ENCODE data around the gene KLHL14.

KLHL14 gene

DNA sequence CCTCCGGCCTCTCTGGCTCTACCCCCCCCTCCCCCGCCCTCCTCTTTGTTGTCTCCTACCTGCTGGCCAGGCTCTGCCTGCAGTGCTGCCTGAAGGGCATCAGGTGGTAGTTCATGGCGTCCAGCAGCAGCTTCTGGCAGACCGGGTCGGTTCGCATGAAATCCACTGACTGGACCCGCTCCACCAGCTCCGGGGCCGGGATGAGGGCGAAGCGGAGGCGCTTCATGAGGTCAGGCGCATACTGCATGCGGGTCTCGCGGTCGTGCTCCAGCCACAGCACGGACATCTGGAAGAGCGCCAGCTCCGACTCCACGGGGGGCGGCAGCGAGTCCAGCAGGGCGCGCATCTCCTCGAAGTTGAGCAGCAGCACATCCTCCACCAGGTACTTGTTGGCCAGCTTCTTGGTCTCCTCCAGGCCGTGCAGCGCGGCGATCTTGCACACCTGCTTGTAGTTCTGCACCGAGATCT lies 3.2 kb downstream of the KLHL14 start:
- no peak for DNase-seq

DNA sequence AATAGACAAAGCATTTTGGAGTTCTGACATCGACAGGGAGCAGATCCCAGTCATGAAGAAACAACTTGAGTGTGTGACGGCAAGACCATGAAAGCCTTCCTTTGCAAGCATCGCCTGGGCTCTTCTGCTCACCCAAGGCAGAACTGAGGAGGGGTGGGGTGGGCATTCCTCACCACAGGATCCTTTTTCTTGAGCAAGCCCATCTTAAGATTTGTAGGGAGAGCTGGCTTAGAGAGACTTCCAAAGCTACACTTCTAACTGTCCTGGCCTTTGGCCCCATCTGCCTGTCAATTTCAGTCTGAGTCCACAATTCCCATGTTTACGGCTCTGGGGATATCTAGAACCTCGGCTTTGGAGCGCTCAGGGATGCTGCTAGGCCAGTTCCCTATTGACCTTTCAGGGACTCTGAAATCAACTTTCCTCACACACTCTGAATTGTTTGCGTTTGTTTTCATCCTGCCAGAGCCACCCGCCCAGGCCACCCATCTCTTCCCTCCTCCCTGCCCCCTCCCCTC lies 3.7 kb downstream of the KLHL14 start:
- DNase-seq, result no peak

DNA sequence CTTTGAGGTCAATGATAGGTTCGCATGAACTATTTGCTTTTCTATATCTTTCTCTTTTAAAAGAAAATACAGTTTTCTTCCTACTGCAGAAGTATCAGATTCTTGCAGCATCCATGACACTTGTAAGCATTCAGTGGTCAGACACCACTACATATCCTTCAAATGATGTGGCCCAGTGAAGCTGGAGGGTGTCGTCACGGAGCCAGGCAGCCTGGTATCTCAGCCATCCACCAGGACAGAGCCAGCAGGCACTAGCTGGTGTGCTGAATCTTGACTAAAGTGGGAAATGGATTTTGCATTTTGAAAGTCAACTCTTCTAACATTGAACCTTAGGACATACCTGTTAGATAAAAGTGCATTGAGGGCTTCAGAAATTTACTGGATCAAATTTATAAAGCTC lies 5.4 kb downstream of the KLHL14 start:
- DNase-seq, result no peak

DNA sequence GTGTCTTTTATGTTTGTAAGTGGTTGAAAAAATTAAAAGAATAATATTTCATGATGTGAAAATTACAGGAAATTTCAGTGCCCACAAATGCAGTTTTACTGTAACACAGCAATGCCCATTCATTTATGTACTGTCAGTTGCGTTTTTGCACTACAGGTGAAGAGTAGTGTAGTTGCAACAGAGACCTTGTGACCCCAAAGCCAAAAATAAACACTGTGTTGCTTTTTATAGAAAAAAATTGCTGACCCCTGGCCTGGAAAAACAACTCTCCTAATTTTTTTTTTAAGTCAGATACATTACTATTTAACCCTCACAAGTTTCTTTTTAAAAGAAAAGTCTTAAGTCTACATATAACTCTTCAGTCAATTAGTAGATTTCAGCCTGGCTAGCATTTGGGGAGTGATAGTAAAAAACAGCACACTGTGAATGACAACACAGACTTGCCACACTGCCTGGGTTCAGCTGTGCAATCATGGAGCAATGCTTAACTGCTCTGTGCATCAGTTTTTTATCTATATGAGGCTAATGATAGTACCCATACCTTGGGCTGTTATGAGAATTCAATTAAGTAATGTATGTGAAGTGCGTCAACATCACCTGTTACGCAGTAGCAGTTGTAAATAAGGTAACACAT lies 8.1 kb downstream of the KLHL14 start:
- DNase-seq, result no peak

DNA sequence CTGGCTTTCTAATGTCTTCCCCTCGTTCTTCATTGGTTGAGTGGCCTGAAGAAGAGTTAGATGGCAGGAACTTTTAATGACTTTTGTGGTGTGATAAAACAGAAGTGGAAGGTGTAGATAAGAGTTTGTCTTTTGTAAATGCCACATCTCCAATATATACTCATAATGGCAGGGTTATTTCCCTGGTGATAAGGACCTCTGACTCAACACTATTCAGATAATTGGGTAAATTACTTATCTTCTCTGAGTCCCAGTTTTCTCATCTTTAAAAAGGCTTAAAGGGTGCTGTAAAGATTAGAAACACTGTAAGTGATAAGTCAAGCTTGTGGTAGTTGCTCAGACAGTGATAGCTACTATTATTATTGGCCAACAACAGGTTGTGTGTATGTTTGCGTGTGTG lies 9.5 kb downstream of the KLHL14 start:
- DNase-seq, result no peak

DNA sequence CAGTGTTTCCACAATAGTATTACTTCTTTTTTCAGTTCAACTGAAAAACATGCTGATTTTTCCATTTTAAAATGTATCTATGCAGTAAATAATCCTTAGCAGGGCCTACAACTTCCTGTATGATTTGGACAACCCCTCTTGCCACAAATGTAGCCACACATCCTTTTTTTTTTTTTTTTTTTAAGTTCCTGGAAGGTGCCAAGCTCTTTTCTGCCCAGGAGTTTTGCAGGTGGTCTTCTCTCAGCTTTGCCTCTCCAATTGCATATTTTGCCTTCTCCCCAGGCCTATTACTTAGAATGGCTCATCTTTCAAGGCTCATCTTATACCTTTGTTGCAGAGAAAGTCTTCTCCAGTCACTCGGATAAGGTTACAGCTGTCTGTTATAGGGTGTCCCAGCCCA lies 11.6 kb downstream of the KLHL14 start:
- no peak for DNase-seq

DNA sequence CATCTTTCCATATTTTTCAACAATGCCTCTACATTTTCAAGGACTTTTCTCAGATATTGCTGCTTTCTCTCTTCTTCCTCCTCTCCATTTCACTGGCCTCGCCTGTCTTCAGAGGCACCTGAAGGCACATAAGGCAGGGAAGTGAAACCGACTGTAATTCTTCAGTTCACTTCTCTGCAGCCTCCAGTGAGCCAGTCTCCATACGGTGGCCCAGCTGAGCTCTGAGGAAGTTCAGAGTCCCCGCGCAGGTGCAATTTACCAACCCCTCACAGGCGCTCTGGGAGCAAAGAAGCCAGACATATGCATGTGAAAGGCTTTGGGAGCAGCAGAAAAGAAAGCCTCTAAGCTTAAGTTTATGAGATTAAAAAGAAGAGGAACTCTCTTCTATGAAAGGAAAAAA lies 12.4 kb downstream of the KLHL14 start:
- DNase-seq, result no peak

DNA sequence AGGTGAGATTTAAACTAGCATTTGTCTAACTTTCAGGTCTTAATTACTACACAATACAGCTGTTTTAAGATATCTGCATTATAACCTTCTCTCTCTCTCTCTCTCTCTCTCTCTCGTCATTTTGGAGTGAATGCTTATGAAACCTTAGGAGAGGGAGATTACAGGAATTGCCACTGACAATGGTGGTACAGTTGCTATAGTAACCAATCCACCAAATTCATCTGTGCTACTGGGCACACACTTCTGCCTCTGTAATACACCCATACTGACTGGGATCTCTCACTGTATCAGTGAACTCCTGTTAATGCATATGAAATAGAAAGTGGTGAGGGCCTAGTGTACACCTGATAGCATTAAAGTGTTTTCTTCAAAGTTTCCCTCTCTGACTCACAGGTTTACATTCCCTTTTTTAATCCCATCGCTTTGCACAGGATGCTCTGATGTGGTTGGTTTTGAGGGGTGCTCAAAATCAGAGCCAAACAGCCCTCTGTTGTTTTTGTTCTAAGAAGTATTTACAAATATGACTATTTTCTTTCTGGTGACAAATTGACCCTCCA lies 13.1 kb downstream of the KLHL14 start:
- no peak for DNase-seq

DNA sequence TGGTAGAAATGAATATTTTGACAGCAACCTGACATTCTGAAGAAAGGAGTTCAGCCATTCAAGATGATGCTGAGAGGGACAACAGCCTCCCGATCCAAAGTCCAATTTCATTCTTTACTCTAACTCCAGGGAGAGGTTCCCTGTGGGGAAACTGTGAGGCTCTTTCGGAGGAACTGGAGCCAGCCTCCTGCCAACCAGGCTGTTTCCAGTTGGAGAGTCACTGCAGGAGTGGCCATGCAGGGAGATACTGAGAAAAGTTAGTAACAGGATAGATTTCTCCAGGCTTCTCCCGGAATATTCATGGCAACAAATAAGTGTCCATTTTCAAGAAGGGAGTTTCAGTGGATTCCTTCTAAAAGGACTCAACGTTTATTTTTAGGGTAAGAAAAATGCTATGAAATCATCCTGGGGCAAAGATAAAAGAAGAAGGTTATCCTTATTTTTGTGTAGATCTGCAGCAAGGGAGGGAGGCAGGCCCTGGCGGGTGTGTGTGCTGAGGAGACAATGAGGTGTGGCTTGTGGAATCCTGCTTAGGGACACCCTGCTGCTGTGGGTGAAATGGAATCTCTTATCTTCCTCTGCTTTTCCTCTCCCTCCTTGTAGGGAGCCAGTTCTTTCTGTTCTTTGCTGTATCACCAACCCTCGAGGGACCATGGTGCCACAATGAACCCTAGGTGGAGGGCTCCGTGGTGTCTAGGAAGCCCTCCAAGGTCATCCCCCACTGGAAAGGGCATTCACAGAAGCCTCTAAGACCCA lies 18.1 kb downstream of the KLHL14 start:
- DNase-seq, result no peak

DNA sequence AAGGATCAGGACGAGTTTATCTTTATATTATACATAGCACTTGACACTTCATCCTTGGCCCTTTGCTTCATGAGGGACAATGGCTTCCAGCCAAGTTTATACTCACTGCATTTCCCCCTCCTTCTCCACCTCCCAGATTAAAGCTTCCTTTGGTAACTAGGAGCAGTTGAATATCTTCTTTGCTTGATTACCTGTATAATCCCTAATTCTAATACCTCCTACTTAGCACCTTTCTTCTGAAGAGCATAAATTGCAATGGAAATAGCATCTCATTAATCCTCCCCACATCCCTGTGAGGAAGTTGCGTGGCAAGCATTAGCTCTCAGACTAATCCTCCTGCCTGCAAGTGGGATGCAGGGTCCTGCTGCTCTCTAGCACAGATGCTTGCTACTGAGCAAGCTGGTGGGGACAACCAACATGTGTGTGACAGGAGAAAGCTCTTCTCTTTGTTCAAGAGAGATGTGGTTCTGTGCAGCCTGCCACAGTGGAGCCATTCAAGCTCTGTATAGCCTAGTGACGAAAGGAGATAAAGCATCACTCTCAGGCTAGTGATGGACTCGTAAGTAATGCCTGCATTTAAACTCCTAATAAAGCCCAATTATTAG lies 19.1 kb downstream of the KLHL14 start:
- no peak for DNase-seq

DNA sequence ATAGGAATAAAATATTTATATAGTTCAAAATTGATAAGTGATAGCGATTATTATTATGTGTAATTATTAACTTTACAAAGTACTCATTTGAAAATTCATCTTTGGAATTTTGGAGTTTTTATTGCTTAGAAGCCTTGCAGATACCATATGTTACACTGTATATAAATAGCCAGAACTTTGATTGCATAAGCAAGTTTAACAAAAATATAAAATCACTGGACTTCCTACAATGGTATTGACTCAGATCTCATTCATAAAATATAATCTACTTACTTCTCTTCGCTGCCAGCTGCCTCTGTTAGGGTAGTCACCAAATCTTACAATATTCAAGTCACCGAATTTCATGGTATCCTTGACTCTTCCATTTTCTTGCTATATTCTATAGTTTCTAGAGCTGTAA lies 22.5 kb downstream of the KLHL14 start:
- no peak for DNase-seq

DNA sequence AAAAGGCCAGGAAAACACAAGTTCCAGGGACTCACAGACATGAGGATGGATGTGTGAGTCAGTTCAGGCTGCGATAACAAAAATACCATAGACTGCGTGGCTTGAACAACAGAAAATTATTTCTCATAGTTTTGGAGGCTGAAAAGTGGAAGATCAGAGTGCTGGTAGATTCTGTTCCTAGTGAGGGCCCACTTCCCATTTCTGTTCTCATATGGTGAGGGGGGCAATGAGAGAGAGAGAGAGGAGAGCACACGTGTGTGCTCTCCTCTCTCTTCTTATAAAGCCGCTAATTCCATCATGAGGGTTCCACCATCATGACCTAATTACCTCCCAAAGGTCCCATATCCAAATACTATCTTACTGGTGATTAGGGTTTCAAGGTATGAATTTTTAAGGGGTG lies 23.0 kb downstream of the KLHL14 start:
- no peak for DNase-seq

DNA sequence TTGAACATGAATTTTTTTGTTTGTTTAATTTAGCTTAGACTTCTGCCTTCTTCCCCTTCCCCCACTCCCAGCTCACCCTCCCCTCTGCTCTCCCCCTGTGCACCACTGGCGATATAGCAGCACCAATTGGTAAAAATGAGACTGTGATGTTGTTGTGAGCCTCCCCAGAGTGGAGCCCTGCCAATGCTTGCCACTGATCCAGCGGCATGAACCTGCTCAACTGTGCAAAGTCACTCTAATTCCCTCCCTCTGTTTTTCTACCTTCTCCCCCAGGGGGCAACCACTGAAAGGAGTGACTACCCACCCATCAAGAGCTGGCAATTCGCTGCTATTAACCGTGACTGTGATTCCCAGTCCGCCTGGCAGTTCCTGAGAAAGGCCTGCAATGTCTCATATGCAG lies 30.2 kb downstream of the KLHL14 start:
- no peak for DNase-seq

DNA sequence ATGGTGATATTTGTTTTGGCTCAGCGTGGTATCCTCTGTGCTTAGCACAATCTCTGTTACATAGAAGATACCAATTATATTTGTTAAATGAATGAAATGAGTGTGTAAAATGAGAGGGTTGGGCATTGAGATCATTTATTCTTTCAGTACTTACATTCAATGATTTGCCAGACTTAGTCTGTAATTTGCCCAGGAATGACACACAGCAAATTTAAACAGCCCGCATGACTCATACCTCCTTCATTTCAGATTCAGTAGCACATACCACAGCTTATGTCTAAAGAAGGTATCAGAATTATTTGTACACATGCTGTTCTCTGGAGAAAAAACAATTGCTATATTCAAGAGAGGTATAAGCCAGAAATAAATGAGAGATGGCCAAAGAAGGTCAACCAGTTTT lies 37.0 kb downstream of the KLHL14 start:
- no peak for DNase-seq

DNA sequence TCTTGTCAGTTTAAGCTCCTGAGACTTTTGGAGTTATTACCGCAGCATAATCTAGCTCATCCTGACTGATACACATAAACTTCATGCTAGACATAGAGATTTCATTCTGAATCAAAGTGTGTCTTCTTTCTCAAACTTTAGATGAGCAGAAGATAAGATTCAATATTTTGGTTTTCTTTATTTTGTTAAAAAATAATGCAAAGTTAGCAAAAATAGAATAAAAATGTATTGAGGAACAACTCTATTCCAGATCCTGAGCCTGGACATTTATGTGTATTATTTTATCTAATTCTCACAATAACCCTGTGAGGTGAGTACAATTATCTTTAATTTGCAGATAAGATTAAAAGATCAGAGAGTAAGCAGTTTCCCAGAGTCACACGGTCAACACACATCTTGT lies 38.4 kb downstream of the KLHL14 start:
- DNase-seq, result no peak

DNA sequence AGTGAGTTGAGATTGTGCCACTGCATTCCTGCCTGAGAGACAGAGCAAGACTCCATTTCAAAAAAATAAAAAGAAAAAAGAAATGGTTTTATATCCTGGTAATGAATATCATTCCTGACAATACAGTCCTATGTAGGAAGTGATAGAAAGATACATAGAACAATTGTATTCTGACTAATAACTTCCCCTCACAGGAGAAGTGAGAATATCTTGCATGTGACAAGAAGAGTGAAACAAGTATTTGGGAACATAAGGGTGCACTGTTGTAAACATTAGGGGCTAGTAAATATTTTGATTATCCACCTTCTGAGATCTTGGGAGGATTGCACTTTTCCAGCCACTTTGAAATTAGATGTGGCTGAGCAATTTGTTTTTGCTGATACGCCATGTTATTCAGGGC lies 40.7 kb downstream of the KLHL14 start:
- no peak for DNase-seq

DNA sequence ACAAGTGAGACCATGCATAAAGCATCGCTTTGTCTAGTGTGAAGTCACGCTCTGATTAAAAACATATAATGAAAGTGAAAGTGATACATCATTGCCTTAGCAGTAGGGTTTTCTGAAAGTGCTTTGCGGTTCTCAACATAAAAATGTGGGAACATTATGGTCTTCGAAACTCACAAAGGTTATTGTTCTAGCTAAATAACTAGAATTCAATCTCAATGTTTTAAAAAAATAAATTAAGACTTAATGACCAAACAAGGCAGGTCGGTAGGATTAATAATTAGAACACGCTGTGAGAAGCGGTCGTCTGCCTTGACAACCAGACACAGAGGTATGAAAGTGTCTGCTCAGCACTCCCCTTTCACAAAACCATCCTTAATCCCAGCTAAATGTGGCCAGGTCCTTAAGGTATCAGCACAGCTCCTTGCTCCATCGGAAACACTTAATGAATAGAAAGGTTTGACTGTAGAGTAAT lies 42.2 kb downstream of the KLHL14 start:
- DNase-seq, result no peak

DNA sequence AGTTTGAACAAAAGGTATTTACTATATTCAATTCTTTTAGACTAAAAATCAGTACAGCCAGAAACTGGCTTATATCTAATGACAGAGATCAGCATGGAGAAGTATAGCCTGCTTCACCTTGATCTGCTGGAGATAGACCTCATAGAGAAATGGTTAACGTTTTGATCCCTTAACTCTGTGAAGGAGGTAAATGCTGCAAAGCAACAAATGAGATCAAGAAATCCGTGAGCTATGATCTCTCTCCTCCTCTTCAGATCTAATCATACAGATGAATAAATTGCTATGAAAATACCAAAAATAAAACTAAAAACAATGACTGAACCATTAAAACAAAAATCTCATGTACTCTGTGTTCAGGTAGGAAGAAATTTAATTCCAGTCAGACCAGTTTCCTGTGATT lies 42.8 kb downstream of the KLHL14 start:
- DNase-seq, result no peak

DNA sequence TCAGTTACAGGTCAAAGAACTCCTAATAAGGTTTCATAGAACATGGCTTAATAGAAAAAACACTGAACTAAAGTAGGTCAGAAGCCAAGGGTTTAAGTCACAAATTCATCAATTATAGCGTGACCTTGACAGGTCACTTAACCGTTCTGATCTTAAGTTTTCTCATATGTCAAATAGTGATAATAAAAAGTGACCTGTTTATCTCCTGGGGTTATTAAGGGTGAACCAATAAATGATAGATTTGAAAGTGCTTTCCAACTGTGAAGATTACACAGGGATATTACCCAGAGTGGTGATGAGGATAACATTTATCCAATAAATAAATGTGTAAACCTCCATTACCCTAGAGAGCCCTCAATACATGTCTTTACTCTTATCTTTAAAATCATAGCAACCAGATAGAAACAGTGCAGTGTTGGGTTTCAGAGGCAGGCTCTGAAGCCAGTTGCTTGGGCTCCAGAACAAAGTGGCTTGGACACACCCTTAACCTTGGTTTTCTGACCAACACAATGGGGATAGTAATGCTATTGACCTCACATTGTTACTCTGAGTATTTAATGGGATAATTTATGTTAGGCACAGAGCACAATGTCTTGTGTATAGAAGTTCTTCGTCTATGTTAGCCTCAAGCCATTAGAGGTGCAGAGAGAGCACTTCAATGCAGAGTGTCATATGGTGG lies 48.6 kb downstream of the KLHL14 start:
- no peak for DNase-seq

DNA sequence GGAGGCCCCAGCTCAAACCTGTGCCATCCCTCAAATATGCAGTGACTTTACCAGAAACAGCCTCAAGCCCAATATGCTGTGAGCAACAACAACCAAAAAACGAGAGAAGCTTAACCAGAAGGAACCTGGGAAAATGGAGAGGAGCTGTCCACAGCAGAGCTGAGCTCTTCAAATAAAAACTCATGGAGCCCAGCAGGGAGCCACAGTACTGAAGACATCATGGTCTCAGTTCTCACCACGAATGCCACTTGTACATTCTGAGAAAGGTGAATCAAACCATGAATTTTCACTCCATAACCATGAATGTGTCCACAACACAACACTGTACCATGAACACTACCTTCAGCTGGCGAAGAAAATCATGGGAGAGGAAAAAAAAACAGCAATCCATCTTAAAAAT lies 50.5 kb downstream of the KLHL14 start:
- no peak for DNase-seq

DNA sequence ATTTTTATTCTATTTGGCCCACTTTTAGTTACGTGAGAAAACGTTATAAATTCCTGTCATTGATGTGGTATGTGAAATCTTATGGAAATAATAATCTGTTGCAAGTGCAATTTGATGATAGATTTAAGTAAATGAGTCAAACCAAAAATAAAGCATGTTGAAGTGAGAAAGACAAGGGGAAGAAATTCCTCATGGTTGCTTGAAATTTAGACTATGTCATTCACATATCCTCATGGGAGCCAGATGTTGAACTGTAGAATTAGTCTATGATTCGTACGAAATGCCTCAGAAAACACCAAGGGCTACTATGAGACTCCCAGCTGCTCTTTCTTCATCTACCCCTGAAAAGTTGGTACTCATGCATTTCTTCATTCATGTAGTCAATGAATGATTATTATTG lies 55.7 kb downstream of the KLHL14 start:
- no peak for DNase-seq

DNA sequence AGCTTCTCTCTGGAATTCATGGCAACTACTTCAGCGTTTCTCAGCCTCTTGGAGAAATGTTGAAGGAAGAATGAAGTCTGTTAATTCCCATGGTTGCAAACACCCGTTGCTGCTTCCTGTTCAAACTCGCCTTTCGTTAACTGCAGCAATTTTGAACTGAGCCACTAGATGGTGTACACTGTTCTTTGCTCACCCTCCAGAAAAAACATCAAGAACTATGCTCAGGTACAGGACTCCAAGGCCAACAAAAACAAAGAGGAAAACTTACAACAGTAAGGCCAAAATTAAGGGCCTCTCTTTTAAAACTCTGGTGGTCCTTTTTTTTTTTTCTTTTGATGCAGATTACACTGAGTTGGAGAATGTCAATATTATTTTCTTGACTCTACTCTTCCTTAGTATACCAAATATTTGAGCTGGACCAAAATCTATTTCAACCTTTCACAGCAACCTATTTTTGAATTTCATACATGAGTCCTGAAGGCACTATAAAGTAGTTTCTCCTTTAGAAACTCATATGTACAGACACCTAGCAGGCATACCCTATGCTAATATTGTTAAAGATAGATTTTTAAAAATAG lies 58.2 kb downstream of the KLHL14 start:
- peak; percentile 60 for DNase-seq

DNA sequence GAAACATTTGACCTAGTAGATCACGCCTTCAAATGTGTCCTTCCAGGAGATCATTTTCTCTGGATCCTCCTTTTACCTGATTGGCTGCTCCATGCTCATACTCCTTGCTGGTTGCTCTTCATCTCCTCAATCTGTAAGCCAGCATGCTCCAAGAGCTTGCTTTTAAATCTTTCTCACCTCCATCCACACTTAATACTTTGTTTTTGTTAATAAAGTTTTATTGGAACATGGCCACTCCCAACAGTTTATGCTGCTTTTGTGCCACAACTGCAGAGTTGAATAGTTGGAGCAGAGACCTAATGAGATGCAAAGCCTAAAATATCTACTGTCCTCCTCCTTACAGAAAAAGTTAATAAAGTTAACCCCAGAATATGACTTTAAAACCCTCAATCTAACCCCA lies 60.0 kb downstream of the KLHL14 start:
- DNase-seq, result no peak
